Cerebellar nuclear complex (tissue), 1 donor: Measurements from ENCODE around the gene GALNT12.

Experiments
- DNase-seq, 2 experiments: peaks; one replicate each; lab custom pipeline; 2025; lab: John Stamatoyannopoulos, UW

GALNT12 gene

GRCh38 chr9:98804083-98804482, 3.4 kb upstream of the GALNT12 start:
- DNase-seq, result no peak

GRCh38 chr9:98805506-98806272, 1.8 kb upstream of the GALNT12 start:
- no peak for DNase-seq

- DNase-seq, result peak in 1 of 2 experiments; percentile 27
Measured at GRCh38 chr9:98806394-98807035, 955 bp upstream of the GALNT12 start.

- no peak for DNase-seq
Measured at GRCh38 chr9:98807814-98808195, 335 bp downstream of the GALNT12 start.

GRCh38 chr9:98808411-98808815, 943 bp downstream of the GALNT12 start:
- no peak for DNase-seq

- DNase-seq, result no peak
Measured at GRCh38 chr9:98808875-98809274, 1.4 kb downstream of the GALNT12 start.

- no peak for DNase-seq
Measured at GRCh38 chr9:98809311-98810101, 2.0 kb downstream of the GALNT12 start.

GRCh38 chr9:98810102-98810842, 2.8 kb downstream of the GALNT12 start:
- no peak for DNase-seq

- DNase-seq, result no peak
Measured at GRCh38 chr9:98811051-98811650, 3.7 kb downstream of the GALNT12 start.

- no peak for DNase-seq
Measured at GRCh38 chr9:98815391-98815951, 8.0 kb downstream of the GALNT12 start.

- no peak for DNase-seq
Measured at GRCh38 chr9:98818764-98819163, 11.3 kb downstream of the GALNT12 start.

GRCh38 chr9:98819231-98819630, 11.8 kb downstream of the GALNT12 start:
- no peak for DNase-seq

- no peak for DNase-seq
Measured at GRCh38 chr9:98821831-98822230, 14.4 kb downstream of the GALNT12 start.

GRCh38 chr9:98822661-98823060, 15.2 kb downstream of the GALNT12 start:
- DNase-seq, result no peak

- peak; percentile 64 to 71 for DNase-seq
Measured at GRCh38 chr9:98823666-98824334, 16.3 kb downstream of the GALNT12 start.

- no peak for DNase-seq
Measured at GRCh38 chr9:98825414-98825813, 17.9 kb downstream of the GALNT12 start.

GRCh38 chr9:98826716-98827115, 19.2 kb downstream of the GALNT12 start:
- DNase-seq, result no peak

- DNase-seq, result no peak
Measured at GRCh38 chr9:98829766-98830165, 22.3 kb downstream of the GALNT12 start.

- no peak for DNase-seq
Measured at GRCh38 chr9:98830554-98830953, 23.1 kb downstream of the GALNT12 start.

GRCh38 chr9:98831696-98832095, 24.2 kb downstream of the GALNT12 start:
- no peak for DNase-seq

GRCh38 chr9:98832768-98833089, 25.3 kb downstream of the GALNT12 start:
- DNase-seq, result no peak
